ENCODE results near the gene ARVCF.

- TF ChIP-seq ZNF239 (tag by site-specific recombination; IDR thresholded peaks at IDR 0.05) = no peak
- TF ChIP-seq ZNF561 (tag by site-specific recombination; IDR thresholded peaks at IDR 0.05; ENCODE audit: borderline replicate concordance) = no peak
- TF ChIP-seq CTCF (tag by site-specific recombination; IDR thresholded peaks at IDR 0.05) = no peak
- no peak for TF ChIP-seq ZSCAN16 (tag by site-specific recombination; IDR thresholded peaks at IDR 0.05)
- no peak for TF ChIP-seq ZNF24 (tag by site-specific recombination; IDR thresholded peaks at IDR 0.05)
- no peak for TF ChIP-seq ZNF704 (tag by site-specific recombination; IDR thresholded peaks at IDR 0.05)
- no peak for TF ChIP-seq ZNF211 (tag by site-specific recombination; IDR thresholded peaks at IDR 0.05; ENCODE audit: low read depth)
- no peak for TF ChIP-seq ZNF701 (tag by site-specific recombination; IDR thresholded peaks at IDR 0.05)
- TF ChIP-seq SALL2 (tag by site-specific recombination; IDR thresholded peaks at IDR 0.05; ENCODE audit: borderline replicate concordance) = no peak
- TF ChIP-seq ZNF792 (tag by site-specific recombination; IDR thresholded peaks at IDR 0.05) = no peak
- no peak for TF ChIP-seq KLF16 (tag by site-specific recombination; IDR thresholded peaks at IDR 0.05)
- no peak for TF ChIP-seq ZBTB11 (tag by site-specific recombination; conservative IDR thresholded peaks at IDR 0.05; ENCODE audit: low read depth)
- no peak for TF ChIP-seq ZNF248 (tag by site-specific recombination; IDR thresholded peaks at IDR 0.05)
- TF ChIP-seq HOXA7 (CRISPR knock-in tag; IDR thresholded peaks at IDR 0.05; ENCODE audit: borderline replicate concordance) = no peak
Measured at GRCh38 chr22:20008221-20008995, 8.2 kb downstream of the ARVCF start.
